ENCODE results near the gene ZNF93.

DNA sequence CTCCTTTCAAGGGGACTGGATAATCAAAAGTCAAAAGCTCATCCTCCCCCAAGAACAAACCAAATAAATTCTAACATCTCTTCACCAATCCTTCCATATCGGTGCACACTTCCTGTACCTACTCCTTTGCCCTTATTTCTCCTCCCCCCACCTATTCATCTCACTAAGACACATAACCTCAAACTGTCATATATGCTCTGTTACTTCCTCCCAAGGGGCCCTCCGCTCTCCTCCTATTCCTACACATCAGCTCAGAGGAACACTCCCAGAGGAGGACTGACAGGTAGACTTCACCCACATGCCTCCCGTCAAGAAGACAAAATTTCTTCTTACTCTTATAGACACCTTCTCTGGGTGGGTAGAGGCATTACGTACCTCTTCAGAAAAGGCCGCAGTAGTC, 48.1 kb downstream of the ZNF93 start:
- TF ChIP-seq, protein P1, sequence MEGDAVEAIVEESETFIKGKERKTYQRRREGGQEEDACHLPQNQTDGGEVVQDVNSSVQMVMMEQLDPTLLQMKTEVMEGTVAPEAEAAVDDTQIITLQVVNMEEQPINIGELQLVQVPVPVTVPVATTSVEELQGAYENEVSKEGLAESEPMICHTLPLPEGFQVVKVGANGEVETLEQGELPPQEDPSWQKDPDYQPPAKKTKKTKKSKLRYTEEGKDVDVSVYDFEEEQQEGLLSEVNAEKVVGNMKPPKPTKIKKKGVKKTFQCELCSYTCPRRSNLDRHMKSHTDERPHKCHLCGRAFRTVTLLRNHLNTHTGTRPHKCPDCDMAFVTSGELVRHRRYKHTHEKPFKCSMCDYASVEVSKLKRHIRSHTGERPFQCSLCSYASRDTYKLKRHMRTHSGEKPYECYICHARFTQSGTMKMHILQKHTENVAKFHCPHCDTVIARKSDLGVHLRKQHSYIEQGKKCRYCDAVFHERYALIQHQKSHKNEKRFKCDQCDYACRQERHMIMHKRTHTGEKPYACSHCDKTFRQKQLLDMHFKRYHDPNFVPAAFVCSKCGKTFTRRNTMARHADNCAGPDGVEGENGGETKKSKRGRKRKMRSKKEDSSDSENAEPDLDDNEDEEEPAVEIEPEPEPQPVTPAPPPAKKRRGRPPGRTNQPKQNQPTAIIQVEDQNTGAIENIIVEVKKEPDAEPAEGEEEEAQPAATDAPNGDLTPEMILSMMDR (IDR thresholded peaks at IDR 0.05) = no peak
- TF ChIP-seq POLR2A (IDR thresholded peaks at IDR 0.05) = no peak

Measured in heart left ventricle (tissue), 13 donors.